ENCODE data around the gene CYSRT1.

CYSRT1 gene

GRCh38 chr9:137195525-137196220, 29.3 kb upstream of the CYSRT1 start:
- Histone ChIP-seq H3K9ac (ENCODE audit: low read length in 5 of 5) (peak overlapping the region in 1 of 5 donors; percentile 7), H3K9me3 (ENCODE audit: control insufficient read depth in 5 of 5, low read length in 5 of 5) (no peaks in the 10 kb centered on the region), H3K4me1 (ENCODE audit: control insufficient read depth in 5 of 5, insufficient read depth in 5 of 5, low read length in 5 of 5) (peaks cover 0 to 34% (median 21%) of the 10 kb centered on the region in 5 donors), H3K27me3 (ENCODE audit: control insufficient read depth in 5 of 5, insufficient read depth in 4 of 5, low read length in 5 of 5) (no peaks in the 10 kb centered on the region), H3K36me3 (ENCODE audit: control insufficient read depth in 5 of 5, insufficient read depth in 5 of 5, low read length in 5 of 5) (peaks cover 0 to 16% (median 15%) of the 10 kb centered on the region in 5 donors), H3K27ac (ENCODE audit: low read depth, low read length) (no peak overlapping the region), H3K4me3 (ENCODE audit: low read depth in 1 of 5, low read length in 5 of 5) (no peak overlapping the region)

- Histone ChIP-seq H3K4me3 (ENCODE audit: low read depth in 1 of 5, low read length in 5 of 5) (no peak overlapping the region), H3K9ac (ENCODE audit: low read length in 5 of 5) (peak overlapping the region in 2 of 5 donors; percentile 13 to 17), H3K36me3 (ENCODE audit: control insufficient read depth in 5 of 5, insufficient read depth in 5 of 5, low read length in 5 of 5) (no peaks in the 10 kb centered on the region), H3K9me3 (ENCODE audit: control insufficient read depth in 5 of 5, low read length in 5 of 5) (no peaks in the 10 kb centered on the region), H3K4me1 (ENCODE audit: control insufficient read depth in 5 of 5, insufficient read depth in 5 of 5, low read length in 5 of 5) (peaks cover 0 to 52% (median 39%) of the 10 kb centered on the region in 5 donors), H3K27ac (ENCODE audit: low read depth, low read length) (no peak overlapping the region), H3K27me3 (ENCODE audit: control insufficient read depth in 5 of 5, insufficient read depth in 4 of 5, low read length in 5 of 5) (no peaks in the 10 kb centered on the region)
Measured at GRCh38 chr9:137198051-137198901, 26.7 kb upstream of the CYSRT1 start.

- Histone ChIP-seq H3K4me3 (ENCODE audit: low read depth in 1 of 5, low read length in 5 of 5) (peak overlapping the region in 1 of 5 donors; percentile 48), H3K4me1 (ENCODE audit: control insufficient read depth in 5 of 5, insufficient read depth in 5 of 5, low read length in 5 of 5) (peaks cover under 1 to 57% (median 45%) of the 10 kb centered on the region in 5 donors), H3K36me3 (ENCODE audit: control insufficient read depth in 5 of 5, insufficient read depth in 5 of 5, low read length in 5 of 5) (no peaks in the 10 kb centered on the region), H3K9ac (ENCODE audit: low read length in 5 of 5) (peak overlapping the region in 2 of 5 donors; percentile 17 to 35), H3K27me3 (ENCODE audit: control insufficient read depth in 5 of 5, insufficient read depth in 4 of 5, low read length in 5 of 5) (no peaks in the 10 kb centered on the region), H3K9me3 (ENCODE audit: control insufficient read depth in 5 of 5, low read length in 5 of 5) (no peaks in the 10 kb centered on the region), H3K27ac (ENCODE audit: low read depth, low read length) (no peak overlapping the region)
Measured at GRCh38 chr9:137198902-137199283, 26.1 kb upstream of the CYSRT1 start.

- Histone ChIP-seq H3K9ac (ENCODE audit: low read length in 5 of 5) (peak overlapping the region in 2 of 5 donors; percentile 20 to 35), H3K9me3 (ENCODE audit: control insufficient read depth in 5 of 5, low read length in 5 of 5) (no peaks in the 10 kb centered on the region), H3K36me3 (ENCODE audit: control insufficient read depth in 5 of 5, insufficient read depth in 5 of 5, low read length in 5 of 5) (no peaks in the 10 kb centered on the region), H3K4me1 (ENCODE audit: control insufficient read depth in 5 of 5, insufficient read depth in 5 of 5, low read length in 5 of 5) (peaks cover 7 to 64% (median 51%) of the 10 kb centered on the region in 5 donors), H3K27ac (ENCODE audit: low read depth, low read length) (no peak overlapping the region), H3K27me3 (ENCODE audit: control insufficient read depth in 5 of 5, insufficient read depth in 4 of 5, low read length in 5 of 5) (no peaks in the 10 kb centered on the region), H3K4me3 (ENCODE audit: low read depth in 1 of 5, low read length in 5 of 5) (peak overlapping the region in 3 of 5 donors; percentile 39 to 60 (median 48))
Measured at GRCh38 chr9:137199411-137200121, 25.4 kb upstream of the CYSRT1 start.

GRCh38 chr9:137200311-137201204, 24.4 kb upstream of the CYSRT1 start, which contains the start of gene TPRN:
Gene TPRN, minus strand, starts transcription at chr9:137200741. Its CDS starts 30 bp downstream, at chr9:137200711.
- Histone ChIP-seq H3K27ac (ENCODE audit: low read depth, low read length) (peak within 1 kb of the TSS; percentile 70), H3K9me3 (ENCODE audit: control insufficient read depth in 5 of 5, low read length in 5 of 5) (no peaks in the 10 kb centered on the region), H3K4me1 (ENCODE audit: control insufficient read depth in 5 of 5, insufficient read depth in 5 of 5, low read length in 5 of 5) (peaks cover 10 to 65% (median 58%) of the 10 kb centered on the region in 5 donors), H3K27me3 (ENCODE audit: control insufficient read depth in 5 of 5, insufficient read depth in 4 of 5, low read length in 5 of 5) (no peaks in the 10 kb centered on the region), H3K9ac (ENCODE audit: low read length in 5 of 5) (peak within 1 kb of the TSS in 4 of 5 donors; percentile 43 to 77 (median 61)), H3K4me3 (ENCODE audit: low read depth in 1 of 5, low read length in 5 of 5) (peak within 1 kb of the TSS; percentile 59 to 92 (median 71)), H3K36me3 (ENCODE audit: control insufficient read depth in 5 of 5, insufficient read depth in 5 of 5, low read length in 5 of 5) (no peaks in the 10 kb centered on the region)

- Histone ChIP-seq H3K4me1 (ENCODE audit: control insufficient read depth in 5 of 5, insufficient read depth in 5 of 5, low read length in 5 of 5) (peaks cover 13 to 69% (median 66%) of the 10 kb centered on the region in 5 donors), H3K36me3 (ENCODE audit: control insufficient read depth in 5 of 5, insufficient read depth in 5 of 5, low read length in 5 of 5) (no peaks in the 10 kb centered on the region), H3K4me3 (ENCODE audit: low read depth in 1 of 5, low read length in 5 of 5) (peak overlapping the region; percentile 59 to 92 (median 71)), H3K9me3 (ENCODE audit: control insufficient read depth in 5 of 5, low read length in 5 of 5) (no peaks in the 10 kb centered on the region), H3K9ac (ENCODE audit: low read length in 5 of 5) (peak overlapping the region in 4 of 5 donors; percentile 43 to 77 (median 61)), H3K27ac (ENCODE audit: low read depth, low read length) (peak overlapping the region; percentile 70), H3K27me3 (ENCODE audit: control insufficient read depth in 5 of 5, insufficient read depth in 4 of 5, low read length in 5 of 5) (no peaks in the 10 kb centered on the region)
Measured at GRCh38 chr9:137201205-137201868, 23.6 kb upstream of the CYSRT1 start.

GRCh38 chr9:137202966-137203365, 22.0 kb upstream of the CYSRT1 start:
- peaks cover 16 to 72% (median 69%) of the 10 kb centered on the region in 5 donors for H3K4me1 ChIP-seq (ENCODE audit: control insufficient read depth in 5 of 5, insufficient read depth in 5 of 5, low read length in 5 of 5)

GRCh38 chr9:137204731-137205125, 20.2 kb upstream of the CYSRT1 start:
- no peaks in the 10 kb centered on the region for H3K9me3 ChIP-seq (ENCODE audit: control insufficient read depth in 5 of 5, low read length in 5 of 5)
- H3K4me3 ChIP-seq (ENCODE audit: low read depth in 1 of 5, low read length in 5 of 5): peak overlapping the region; percentile 76 to 97 (median 96)
- H3K36me3 ChIP-seq (ENCODE audit: control insufficient read depth in 5 of 5, insufficient read depth in 5 of 5, low read length in 5 of 5): peaks cover 0 to 7% (median 2%) of the 10 kb centered on the region in 5 donors
- peak overlapping the region; percentile 68 to 94 (median 92) for H3K9ac ChIP-seq (ENCODE audit: low read length in 5 of 5)
- peak overlapping the region; percentile 78 for H3K27ac ChIP-seq (ENCODE audit: low read depth, low read length)
- H3K4me1 ChIP-seq (ENCODE audit: control insufficient read depth in 5 of 5, insufficient read depth in 5 of 5, low read length in 5 of 5): peaks cover 16 to 55% (median 54%) of the 10 kb centered on the region in 5 donors
- no peaks in the 10 kb centered on the region for H3K27me3 ChIP-seq (ENCODE audit: control insufficient read depth in 5 of 5, insufficient read depth in 4 of 5, low read length in 5 of 5)

More at GRCh38 chr9:137202966-137203365, 22.0 kb upstream of the CYSRT1 start:
- Histone ChIP-seq H3K9ac (ENCODE audit: low read length in 5 of 5) (peak overlapping the region in 1 of 5 donors; percentile 40), H3K9me3 (ENCODE audit: control insufficient read depth in 5 of 5, low read length in 5 of 5) (no peaks in the 10 kb centered on the region), H3K4me3 (ENCODE audit: low read depth in 1 of 5, low read length in 5 of 5) (no peak overlapping the region), H3K27ac (ENCODE audit: low read depth, low read length) (no peak overlapping the region), H3K27me3 (ENCODE audit: control insufficient read depth in 5 of 5, insufficient read depth in 4 of 5, low read length in 5 of 5) (no peaks in the 10 kb centered on the region), H3K36me3 (ENCODE audit: control insufficient read depth in 5 of 5, insufficient read depth in 5 of 5, low read length in 5 of 5) (no peaks in the 10 kb centered on the region)
